GM23338 (cell line): ENCODE results near the gene ZMYM4.

Experiments used
- CREB1 ChIP-seq: fragments of 250-450 bp; sonication (Bioruptor Pico); IDR thresholded peaks from 2 replicates; pipeline ENCODE4 v1.5.0; 2020; ENCODE audit warnings: low read depth, mild to moderate bottlenecking, moderate library complexity
- EZH2 ChIP-seq: fragments of 200-600 bp; sonication (generic); IDR thresholded peaks from one replicate; pipeline ENCODE4 v1.8.0; 2017; ENCODE audit warnings: antibody characterized with exemption, mild to moderate bottlenecking, low read depth; ENCODE audit not compliant: unreplicated experiment
- EZH2phosphoT487 ChIP-seq: fragments of 200-600 bp; sonication (generic); IDR thresholded peaks from one replicate; pipeline ENCODE4 v1.8.1; 2018; ENCODE audit warnings: antibody characterized with exemption; ENCODE audit not compliant: unreplicated experiment
- JUNB ChIP-seq: IDR thresholded peaks from one replicate; pipeline ENCODE4 v1.6.1; 2016; ENCODE audit warnings: antibody characterized with exemption; ENCODE audit not compliant: unreplicated experiment
- NANOG ChIP-seq: IDR thresholded peaks from 2 replicates; pipeline ENCODE4 v1.6.1; 2016; ENCODE audit warnings: antibody characterized with exemption, borderline replicate concordance
- POLR2AphosphoS5 ChIP-seq: IDR thresholded peaks from 2 replicates; pipeline ENCODE4 v1.6.1; 2016; ENCODE audit warnings: antibody characterized with exemption, low read depth
- STAT1 ChIP-seq: IDR thresholded peaks from one replicate; pipeline ENCODE4 v1.6.1; 2016; ENCODE audit warnings: antibody characterized with exemption; ENCODE audit not compliant: unreplicated experiment
- ZNF114 ChIP-seq: fragments of 250-450 bp; sonication (Bioruptor Pico); IDR thresholded peaks from 2 replicates; pipeline ENCODE4 v1.5.0; 2020; ENCODE audit warnings: mild to moderate bottlenecking, moderate library complexity
- TF ChIP-seq, protein P1 (sequence below), 2 experiments: fragments of 200-600 bp in 1 of 2; sonication (generic) in 1 of 2; conservative IDR thresholded peaks; 2 replicates each; pipeline versions ENCODE4 v1.5.1 to v1.6.1; 2016 to 2017; ENCODE audit warnings: antibody characterized with exemption in 2 of 2, low read depth in 2 of 2, mild to moderate bottlenecking in 2 of 2, moderate library complexity in 1 of 2
- TF ChIP-seq, protein P2 (sequence below): fragments of 250-450 bp; sonication (Bioruptor Pico); IDR thresholded peaks from 2 replicates; pipeline ENCODE4 v1.5.0; 2020; ENCODE audit warnings: mild to moderate bottlenecking, moderate library complexity
- TF ChIP-seq, protein P3 (sequence below): IDR thresholded peaks from one replicate; pipeline ENCODE4 v1.6.1; 2018; ENCODE audit warnings: antibody characterized with exemption; ENCODE audit not compliant: unreplicated experiment
- TF ChIP-seq, protein P4 (sequence below): IDR thresholded peaks from 2 replicates; pipeline ENCODE4 v1.6.1; 2016; ENCODE audit warnings: antibody characterized with exemption

DNA sequence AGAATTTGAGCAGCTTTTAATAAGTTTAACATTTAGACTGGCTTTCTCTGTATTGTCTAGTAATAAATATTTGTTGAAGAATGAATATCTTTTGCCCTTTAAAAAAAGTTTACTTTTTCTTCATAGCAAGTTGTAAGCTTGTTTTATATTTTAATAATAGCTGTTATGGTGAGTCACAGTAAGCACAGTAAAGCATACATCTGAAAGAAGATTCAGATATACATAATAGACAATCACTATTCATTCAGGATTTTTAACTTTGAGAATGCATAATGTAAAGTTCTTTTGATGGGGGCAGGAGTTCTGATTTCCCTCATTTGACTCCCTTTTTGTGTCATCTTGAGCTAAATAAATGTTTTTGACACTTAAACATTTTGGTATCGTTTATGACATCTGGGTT, 66.0 kb downstream of the ZMYM4 start:
- TF ChIP-seq, protein P1, sequence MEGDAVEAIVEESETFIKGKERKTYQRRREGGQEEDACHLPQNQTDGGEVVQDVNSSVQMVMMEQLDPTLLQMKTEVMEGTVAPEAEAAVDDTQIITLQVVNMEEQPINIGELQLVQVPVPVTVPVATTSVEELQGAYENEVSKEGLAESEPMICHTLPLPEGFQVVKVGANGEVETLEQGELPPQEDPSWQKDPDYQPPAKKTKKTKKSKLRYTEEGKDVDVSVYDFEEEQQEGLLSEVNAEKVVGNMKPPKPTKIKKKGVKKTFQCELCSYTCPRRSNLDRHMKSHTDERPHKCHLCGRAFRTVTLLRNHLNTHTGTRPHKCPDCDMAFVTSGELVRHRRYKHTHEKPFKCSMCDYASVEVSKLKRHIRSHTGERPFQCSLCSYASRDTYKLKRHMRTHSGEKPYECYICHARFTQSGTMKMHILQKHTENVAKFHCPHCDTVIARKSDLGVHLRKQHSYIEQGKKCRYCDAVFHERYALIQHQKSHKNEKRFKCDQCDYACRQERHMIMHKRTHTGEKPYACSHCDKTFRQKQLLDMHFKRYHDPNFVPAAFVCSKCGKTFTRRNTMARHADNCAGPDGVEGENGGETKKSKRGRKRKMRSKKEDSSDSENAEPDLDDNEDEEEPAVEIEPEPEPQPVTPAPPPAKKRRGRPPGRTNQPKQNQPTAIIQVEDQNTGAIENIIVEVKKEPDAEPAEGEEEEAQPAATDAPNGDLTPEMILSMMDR (conservative IDR thresholded peaks at IDR 0.05; ENCODE audit: low read depth in 2 of 2): no peak
- TF ChIP-seq EZH2phosphoT487 (no peak), CREB1 (CRISPR knock-in tag) (no peak), EZH2 (no peak), POLR2AphosphoS5 (no peak), NANOG (no peak), JUNB (no peak), STAT1 (no peak), ZNF114 (CRISPR knock-in tag) (no peak)
- TF ChIP-seq, protein P2, sequence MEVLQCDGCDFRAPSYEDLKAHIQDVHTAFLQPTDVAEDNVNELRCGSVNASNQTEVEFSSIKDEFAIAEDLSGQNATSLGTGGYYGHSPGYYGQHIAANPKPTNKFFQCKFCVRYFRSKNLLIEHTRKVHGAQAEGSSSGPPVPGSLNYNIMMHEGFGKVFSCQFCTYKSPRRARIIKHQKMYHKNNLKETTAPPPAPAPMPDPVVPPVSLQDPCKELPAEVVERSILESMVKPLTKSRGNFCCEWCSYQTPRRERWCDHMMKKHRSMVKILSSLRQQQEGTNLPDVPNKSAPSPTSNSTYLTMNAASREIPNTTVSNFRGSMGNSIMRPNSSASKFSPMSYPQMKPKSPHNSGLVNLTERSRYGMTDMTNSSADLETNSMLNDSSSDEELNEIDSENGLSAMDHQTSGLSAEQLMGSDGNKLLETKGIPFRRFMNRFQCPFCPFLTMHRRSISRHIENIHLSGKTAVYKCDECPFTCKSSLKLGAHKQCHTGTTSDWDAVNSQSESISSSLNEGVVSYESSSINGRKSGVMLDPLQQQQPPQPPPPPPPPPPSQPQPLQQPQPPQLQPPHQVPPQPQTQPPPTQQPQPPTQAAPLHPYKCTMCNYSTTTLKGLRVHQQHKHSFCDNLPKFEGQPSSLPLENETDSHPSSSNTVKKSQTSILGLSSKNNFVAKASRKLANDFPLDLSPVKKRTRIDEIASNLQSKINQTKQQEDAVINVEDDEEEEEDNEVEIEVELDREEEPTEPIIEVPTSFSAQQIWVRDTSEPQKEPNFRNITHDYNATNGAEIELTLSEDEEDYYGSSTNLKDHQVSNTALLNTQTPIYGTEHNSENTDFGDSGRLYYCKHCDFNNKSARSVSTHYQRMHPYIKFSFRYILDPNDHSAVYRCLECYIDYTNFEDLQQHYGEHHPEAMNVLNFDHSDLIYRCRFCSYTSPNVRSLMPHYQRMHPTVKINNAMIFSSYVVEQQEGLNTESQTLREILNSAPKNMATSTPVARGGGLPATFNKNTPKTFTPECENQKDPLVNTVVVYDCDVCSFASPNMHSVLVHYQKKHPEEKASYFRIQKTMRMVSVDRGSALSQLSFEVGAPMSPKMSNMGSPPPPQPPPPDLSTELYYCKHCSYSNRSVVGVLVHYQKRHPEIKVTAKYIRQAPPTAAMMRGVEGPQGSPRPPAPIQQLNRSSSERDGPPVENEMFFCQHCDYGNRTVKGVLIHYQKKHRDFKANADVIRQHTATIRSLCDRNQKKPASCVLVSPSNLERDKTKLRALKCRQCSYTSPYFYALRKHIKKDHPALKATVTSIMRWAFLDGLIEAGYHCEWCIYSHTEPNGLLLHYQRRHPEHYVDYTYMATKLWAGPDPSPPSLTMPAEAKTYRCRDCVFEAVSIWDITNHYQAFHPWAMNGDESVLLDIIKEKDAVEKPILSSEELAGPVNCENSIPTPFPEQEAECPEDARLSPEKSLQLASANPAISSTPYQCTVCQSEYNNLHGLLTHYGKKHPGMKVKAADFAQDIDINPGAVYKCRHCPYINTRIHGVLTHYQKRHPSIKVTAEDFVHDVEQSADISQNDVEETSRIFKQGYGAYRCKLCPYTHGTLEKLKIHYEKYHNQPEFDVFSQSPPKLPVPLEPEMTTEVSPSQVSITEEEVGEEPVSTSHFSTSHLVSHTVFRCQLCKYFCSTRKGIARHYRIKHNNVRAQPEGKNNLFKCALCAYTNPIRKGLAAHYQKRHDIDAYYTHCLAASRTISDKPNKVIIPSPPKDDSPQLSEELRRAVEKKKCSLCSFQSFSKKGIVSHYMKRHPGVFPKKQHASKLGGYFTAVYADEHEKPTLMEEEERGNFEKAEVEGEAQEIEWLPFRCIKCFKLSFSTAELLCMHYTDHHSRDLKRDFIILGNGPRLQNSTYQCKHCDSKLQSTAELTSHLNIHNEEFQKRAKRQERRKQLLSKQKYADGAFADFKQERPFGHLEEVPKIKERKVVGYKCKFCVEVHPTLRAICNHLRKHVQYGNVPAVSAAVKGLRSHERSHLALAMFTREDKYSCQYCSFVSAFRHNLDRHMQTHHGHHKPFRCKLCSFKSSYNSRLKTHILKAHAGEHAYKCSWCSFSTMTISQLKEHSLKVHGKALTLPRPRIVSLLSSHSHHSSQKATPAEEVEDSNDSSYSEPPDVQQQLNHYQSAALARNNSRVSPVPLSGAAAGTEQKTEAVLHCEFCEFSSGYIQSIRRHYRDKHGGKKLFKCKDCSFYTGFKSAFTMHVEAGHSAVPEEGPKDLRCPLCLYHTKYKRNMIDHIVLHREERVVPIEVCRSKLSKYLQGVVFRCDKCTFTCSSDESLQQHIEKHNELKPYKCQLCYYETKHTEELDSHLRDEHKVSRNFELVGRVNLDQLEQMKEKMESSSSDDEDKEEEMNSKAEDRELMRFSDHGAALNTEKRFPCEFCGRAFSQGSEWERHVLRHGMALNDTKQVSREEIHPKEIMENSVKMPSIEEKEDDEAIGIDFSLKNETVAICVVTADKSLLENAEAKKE (CRISPR knock-in tag): no peak
- TF ChIP-seq, protein P3, sequence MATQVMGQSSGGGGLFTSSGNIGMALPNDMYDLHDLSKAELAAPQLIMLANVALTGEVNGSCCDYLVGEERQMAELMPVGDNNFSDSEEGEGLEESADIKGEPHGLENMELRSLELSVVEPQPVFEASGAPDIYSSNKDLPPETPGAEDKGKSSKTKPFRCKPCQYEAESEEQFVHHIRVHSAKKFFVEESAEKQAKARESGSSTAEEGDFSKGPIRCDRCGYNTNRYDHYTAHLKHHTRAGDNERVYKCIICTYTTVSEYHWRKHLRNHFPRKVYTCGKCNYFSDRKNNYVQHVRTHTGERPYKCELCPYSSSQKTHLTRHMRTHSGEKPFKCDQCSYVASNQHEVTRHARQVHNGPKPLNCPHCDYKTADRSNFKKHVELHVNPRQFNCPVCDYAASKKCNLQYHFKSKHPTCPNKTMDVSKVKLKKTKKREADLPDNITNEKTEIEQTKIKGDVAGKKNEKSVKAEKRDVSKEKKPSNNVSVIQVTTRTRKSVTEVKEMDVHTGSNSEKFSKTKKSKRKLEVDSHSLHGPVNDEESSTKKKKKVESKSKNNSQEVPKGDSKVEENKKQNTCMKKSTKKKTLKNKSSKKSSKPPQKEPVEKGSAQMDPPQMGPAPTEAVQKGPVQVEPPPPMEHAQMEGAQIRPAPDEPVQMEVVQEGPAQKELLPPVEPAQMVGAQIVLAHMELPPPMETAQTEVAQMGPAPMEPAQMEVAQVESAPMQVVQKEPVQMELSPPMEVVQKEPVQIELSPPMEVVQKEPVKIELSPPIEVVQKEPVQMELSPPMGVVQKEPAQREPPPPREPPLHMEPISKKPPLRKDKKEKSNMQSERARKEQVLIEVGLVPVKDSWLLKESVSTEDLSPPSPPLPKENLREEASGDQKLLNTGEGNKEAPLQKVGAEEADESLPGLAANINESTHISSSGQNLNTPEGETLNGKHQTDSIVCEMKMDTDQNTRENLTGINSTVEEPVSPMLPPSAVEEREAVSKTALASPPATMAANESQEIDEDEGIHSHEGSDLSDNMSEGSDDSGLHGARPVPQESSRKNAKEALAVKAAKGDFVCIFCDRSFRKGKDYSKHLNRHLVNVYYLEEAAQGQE: no peak
- TF ChIP-seq, protein P4, sequence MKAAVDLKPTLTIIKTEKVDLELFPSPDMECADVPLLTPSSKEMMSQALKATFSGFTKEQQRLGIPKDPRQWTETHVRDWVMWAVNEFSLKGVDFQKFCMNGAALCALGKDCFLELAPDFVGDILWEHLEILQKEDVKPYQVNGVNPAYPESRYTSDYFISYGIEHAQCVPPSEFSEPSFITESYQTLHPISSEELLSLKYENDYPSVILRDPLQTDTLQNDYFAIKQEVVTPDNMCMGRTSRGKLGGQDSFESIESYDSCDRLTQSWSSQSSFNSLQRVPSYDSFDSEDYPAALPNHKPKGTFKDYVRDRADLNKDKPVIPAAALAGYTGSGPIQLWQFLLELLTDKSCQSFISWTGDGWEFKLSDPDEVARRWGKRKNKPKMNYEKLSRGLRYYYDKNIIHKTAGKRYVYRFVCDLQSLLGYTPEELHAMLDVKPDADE: no peak
